Ovary (tissue), 9 donors: ENCODE measurements around the gene PDS5A. TPM values are rescaled to one million over a fixed set of nuclear protein-coding genes. Genes with fewer than 3 reads are reported as not detected.

ENCODE experiments used
- DNase-seq, 5 donors: peaks; one replicate each; pipeline ENCODE4 v3.0.0-alpha.2; 2019 to 2020
- H3K27ac ChIP-seq, 2 donors: fragments of 200-600 bp; one replicate each; pipeline versions ENCODE4 v1.5.1 to v1.8.0; 2019 to 2022
- H3K27me3 ChIP-seq: fragments of 200-600 bp; one replicate; pipeline ENCODE4 v1.8.0; 2022
- H3K36me3 ChIP-seq: fragments of 200-600 bp; sonication (generic); one replicate; pipeline ENCODE4 v1.5.1; 2019
- H3K4me1 ChIP-seq: one replicate; pipeline ENCODE4 v1.8.1; 2013; ENCODE audit warnings: mild to moderate bottlenecking, moderate library complexity; ENCODE audit not compliant: insufficient read depth
- H3K4me3 ChIP-seq: fragments of 200-600 bp; sonication (generic); one replicate; pipeline ENCODE4 v1.5.1; 2017
- H3K9me3 ChIP-seq, 2 donors: fragments of 200-600 bp in 1 of 2; sonication (generic) in 1 of 2; one replicate each; pipeline versions ENCODE4 v1.5.1 to v1.8.1; 2013 to 2019; ENCODE audit warnings: mild to moderate bottlenecking in 1 of 2, moderate library complexity in 1 of 2
- CTCF ChIP-seq, 3 donors: fragments of 450-650 bp in 2 of 3; fragments of 200-600 bp in 1 of 3; IDR thresholded peaks; one replicate each; pipeline versions ENCODE4 v1.5.1 to v1.8.0; 2016 to 2022; ENCODE audit warnings: antibody characterized with exemption in 3 of 3, mild to moderate bottlenecking in 1 of 3
- EP300 ChIP-seq: sonication (generic); formaldehyde crosslinking; IDR thresholded peaks from one replicate; pipeline ENCODE4 v1.6.1; 2017; ENCODE audit warnings: antibody characterized with exemption
- POLR2A ChIP-seq: fragments of 450-650 bp; IDR thresholded peaks from one replicate; pipeline ENCODE4 v1.6.1; 2017; ENCODE audit warnings: antibody characterized with exemption, mild to moderate bottlenecking, moderate library complexity
- WGBS, 3 donors: extraction: QIAGEN DNeasy Blood & Tissue Kit in 1 of 3; methylation state at CpG; one replicate each; pipeline versions ENCODE4 v1.1.5 to v1.1.7; 2013 to 2017; 5-methylcytosine and 5-hydroxymethylcytosine counted together
- intact Hi-C, 4 donors: fragments of 100-400 bp; cut with DNase I; formaldehyde crosslinking; loops; one replicate each; pipeline versions ENCODE4 v1.11.0 to v1.15.1; 2022 to 2023
- polyA plus RNA-seq, 2 donors: library from polyadenylated mRNA; stranded (reverse); fragments of 200-250 nt in 1 of 2; fragments of 350-450 nt in 1 of 2; fragmentation: Illumina TruSeq in 1 of 2; extraction: RNeasy Lipid Tissue Mini Kit (QIAGEN cat#74804) in 1 of 2; gene quantifications; one replicate each; pipeline ENCODE4 v1.2.3, GENCODE V29; 2013 to 2014
- total RNA-seq, 7 donors: library from RNA; depleted of rRNA in 2 of 7; stranded (reverse); fragments of >200 nt in 2 of 7; fragmentation: NEBNext Ultra II Directional in 3 of 7; extraction: Animal tissue kit (Norgen Biotek cat#: 25700) in 3 of 7; gene quantifications; one replicate each; pipeline versions ENCODE4 v1.1.0 to v1.2.4, GENCODE V29; 2016 to 2023
- donor health status: DM: no; HTN: no; CAD: no; lungs with moderate emphysema.
- donor health status: DM: no; HTN: no; CAD: no.
- donor health status: Bipolar disorder and iron deficiency.
- donor health status: DM: yes; HTN: yes; CAD: no.
- donor health status: DM: no; HTN: no; CAD: no.
- donor health status: DM: yes; HTN: yes; CAD: no.

Gene PDS5A
- total and polyA plus RNA-seq, 9 donors = 20.9 to 68.8 (median 60.4) TPM

DNA sequence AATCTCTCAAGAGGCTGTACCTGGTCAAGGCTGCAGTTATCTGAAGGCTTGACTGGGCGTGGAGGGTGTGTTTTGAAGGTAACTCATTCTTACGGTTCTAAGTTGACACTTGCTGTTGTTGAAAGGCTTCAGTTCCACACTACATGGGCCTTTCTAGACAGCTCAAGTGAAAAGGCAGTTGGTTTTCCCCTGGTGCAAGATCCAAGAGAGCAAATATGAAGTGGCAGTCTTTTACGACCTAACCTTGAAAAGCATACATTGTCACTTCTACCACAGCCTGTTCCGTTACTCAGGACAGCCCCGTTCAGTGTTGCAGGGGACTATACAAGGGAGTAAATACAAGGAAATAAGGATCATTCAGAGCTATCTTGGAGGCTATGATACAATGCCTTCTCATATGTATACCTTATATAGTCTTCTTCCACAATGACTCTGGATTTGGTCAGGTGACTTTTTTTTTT lies 46.2 kb downstream of the PDS5A start:
- no peak overlapping the region for H3K27ac ChIP-seq

DNA sequence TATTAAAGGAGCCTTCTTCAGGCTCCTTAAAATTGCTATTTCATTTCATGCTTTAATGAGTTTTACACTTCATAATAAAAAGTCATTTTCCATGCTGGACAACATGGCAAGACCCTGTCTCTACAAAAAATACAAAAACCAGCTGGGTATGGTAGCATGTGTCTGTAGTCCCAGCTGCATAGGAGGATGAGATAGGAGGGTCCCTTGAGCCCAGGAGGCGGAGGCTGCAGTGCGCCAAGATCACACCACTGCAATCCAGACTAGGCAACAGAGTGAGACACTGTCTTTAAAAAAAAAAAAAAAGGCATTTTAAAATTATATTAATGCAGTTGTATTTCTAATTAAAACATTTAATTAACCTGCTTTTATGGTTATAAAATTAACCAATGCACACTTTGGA lies 49.2 kb downstream of the PDS5A start:
- intact Hi-C loops = no loop called here
- no peak for TF ChIP-seq POLR2A
- no peak for TF ChIP-seq EP300
- no peak for TF ChIP-seq CTCF (IDR thresholded peaks at IDR 0.05)
- H3K27ac ChIP-seq = no peak overlapping the region
- DNase-seq = no peak
- no peaks in the 10 kb centered on the region for H3K9me3 ChIP-seq
- H3K36me3 ChIP-seq = no peaks in the 10 kb centered on the region
- H3K27me3 ChIP-seq = no peaks in the 10 kb centered on the region
- no peak overlapping the region for H3K4me3 ChIP-seq
- peaks cover 4% of the 10 kb centered on the region for H3K4me1 ChIP-seq
- 87 to 91% (median 87%) methylated on average over 2 of the region's 2 CpGs for WGBS, 3 donors

More for the DNA sequence above, 46.2 kb downstream of the PDS5A start:
- 90 to 95% (median 94%) methylated on average over 5 of the region's 5 CpGs for WGBS, 3 donors
- no peaks in the 10 kb centered on the region for H3K36me3 ChIP-seq
- TF ChIP-seq POLR2A = no peak
- TF ChIP-seq EP300 = no peak
- no peak for TF ChIP-seq CTCF (IDR thresholded peaks at IDR 0.05)
- peaks cover 7% of the 10 kb centered on the region for H3K4me1 ChIP-seq
- H3K27me3 ChIP-seq = no peaks in the 10 kb centered on the region
- H3K9me3 ChIP-seq = no peaks in the 10 kb centered on the region
- DNase-seq = no peak
- intact Hi-C loops = no loop called here
- no peak overlapping the region for H3K4me3 ChIP-seq

DNA sequence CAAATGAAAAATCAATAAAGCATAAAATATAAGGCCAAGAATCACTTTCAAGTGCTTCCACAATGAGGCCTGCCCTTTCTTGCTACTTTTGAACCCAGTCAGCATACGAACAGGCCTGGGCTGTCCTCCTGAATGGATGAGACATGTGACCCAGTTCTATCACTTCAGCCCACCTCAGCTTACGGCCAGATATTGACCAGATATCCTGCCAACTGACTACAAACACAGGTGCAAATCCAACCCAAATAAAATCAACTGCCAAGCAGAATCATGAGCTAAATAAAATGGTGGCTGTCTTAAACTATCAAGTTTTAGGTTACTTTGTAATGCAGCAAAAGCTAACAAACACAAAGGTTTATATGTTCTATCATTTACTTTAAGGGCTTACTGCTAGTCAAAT lies 53.7 kb downstream of the PDS5A start:
- intact Hi-C loops = no loop called here
- H3K4me3 ChIP-seq = no peak overlapping the region
- TF ChIP-seq EP300 (no peak), CTCF (IDR thresholded peaks at IDR 0.05) (no peak), POLR2A (no peak)
- WGBS, 3 donors = 76 to 91% (median 83%) methylated on average over 2 of the region's 2 CpGs
- H3K4me1 ChIP-seq = peaks cover 1% of the 10 kb centered on the region
- DNase-seq = no peak
- H3K36me3 ChIP-seq = no peaks in the 10 kb centered on the region
- H3K27ac ChIP-seq = no peak overlapping the region
- no peaks in the 10 kb centered on the region for H3K9me3 ChIP-seq
- H3K27me3 ChIP-seq = no peaks in the 10 kb centered on the region

- TF ChIP-seq CTCF (IDR thresholded peaks at IDR 0.05) = no peak
- no peak for TF ChIP-seq POLR2A
- TF ChIP-seq EP300 = no peak
- Histone ChIP-seq H3K27me3 (no peaks in the 10 kb centered on the region), H3K36me3 (no peaks in the 10 kb centered on the region), H3K9me3 (no peaks in the 10 kb centered on the region), H3K27ac (no peak overlapping the region), H3K4me1 (peaks cover 1% of the 10 kb centered on the region), H3K4me3 (no peak overlapping the region)
- intact Hi-C loops = no loop called here
- 95 to 97% (median 95%) methylated on average over 2 of the region's 2 CpGs for WGBS, 3 donors
- DNase-seq = no peak
These were observed 55.3 kb downstream of the PDS5A start for GRCh38 chr4:39922399-39922798.

GRCh38 chr4:39913471-39913870 lies 64.2 kb downstream of the PDS5A start:
- TF ChIP-seq EP300 (no peak), POLR2A (no peak), CTCF (IDR thresholded peaks at IDR 0.05) (no peak)
- intact Hi-C loops = no loop called here
- no peaks in the 10 kb centered on the region for H3K36me3 ChIP-seq

More at GRCh38 chr4:39913471-39913870, 64.2 kb downstream of the PDS5A start:
- Histone ChIP-seq H3K27me3 (no peaks in the 10 kb centered on the region), H3K9me3 (no peaks in the 10 kb centered on the region), H3K27ac (no peak overlapping the region), H3K4me3 (no peak overlapping the region), H3K4me1 (no peaks in the 10 kb centered on the region)
- 54 to 65% (median 57%) methylated on average over 4 of the region's 4 CpGs for WGBS, 3 donors
- DNase-seq = no peak
